H1 (cell line): Measurements from ENCODE around the gene CAT. TPM values are rescaled to one million over a fixed set of nuclear protein-coding genes. Genes with fewer than 3 reads are reported as not detected.

ENCODE experiments used
- CTCF ChIA-PET: fragments of 300-600 bp; sonication (Branson Sonifier 250); formaldehyde crosslinking; loops from one replicate; lab custom pipeline; 2021; ENCODE audit not compliant: partially characterized antibody; lab: Charles Lee
- POLR2A ChIA-PET: fragments of 300-600 bp; sonication (Branson Sonifier 250); formaldehyde crosslinking; loops from one replicate; lab custom pipeline; 2021; ENCODE audit warnings: inconsistent platforms; ENCODE audit not compliant: partially characterized antibody; lab: Charles Lee
- DNase-seq, 2 experiments: peaks; one replicate each; pipeline versions ENCODE4 v3.0.0 to v3.0.0-alpha.2; 2010 to 2022; ENCODE audit warnings: low spot score in 2 of 2, low read depth in 1 of 2, mixed read lengths in 1 of 2
- FAIRE-seq: peaks from 2 replicates; lab custom pipeline; 2011; peaks lifted over from hg19 to GRCh38; lab: Jason Lieb, UNC
- H2AFZ ChIP-seq: 2 replicates; pipeline ENCODE4 v1.8.1; 2012; ENCODE audit warnings: low read length, inconsistent platforms
- H2AK5ac ChIP-seq: 2 replicates; pipeline ENCODE4 v1.6.1; 2013; ENCODE audit warnings: low read depth, low read length
- H2BK120ac ChIP-seq: replicated peaks from 2 replicates; pipeline ENCODE3; 2013; ENCODE audit warnings: low read depth, low read length, inconsistent platforms
- H2BK12ac ChIP-seq: 2 replicates; pipeline ENCODE4 v1.6.1; 2013; ENCODE audit warnings: low read depth, low read length
- H2BK15ac ChIP-seq: 2 replicates; pipeline ENCODE4 v1.6.1; 2013; ENCODE audit warnings: low read length
- H2BK20ac ChIP-seq: 2 replicates; pipeline ENCODE4 v1.6.1; 2013; ENCODE audit warnings: low read length
- H2BK5ac ChIP-seq: 2 replicates; pipeline ENCODE4 v1.6.1; 2013; ENCODE audit warnings: low read depth, low read length
- H3K14ac ChIP-seq: 2 replicates; pipeline ENCODE4 v1.6.1; 2013; ENCODE audit warnings: inconsistent platforms; ENCODE audit not compliant: insufficient read length
- H3K18ac ChIP-seq: 2 replicates; pipeline ENCODE4 v1.6.1; 2013; ENCODE audit warnings: low read length; ENCODE audit errors: extremely low read depth
- H3K23ac ChIP-seq: 2 replicates; pipeline ENCODE4 v1.6.1; 2013; ENCODE audit warnings: inconsistent platforms; ENCODE audit not compliant: insufficient read length
- H3K23me2 ChIP-seq: 2 replicates; pipeline ENCODE4 v1.6.1; 2013; ENCODE audit warnings: low read depth, low read length
- H3K27ac ChIP-seq: 2 replicates; pipeline ENCODE4 v1.6.1; 2011; ENCODE audit warnings: low read depth, low read length, inconsistent platforms
- H3K27me3 ChIP-seq, 4 experiments: replicated peaks in 1 of 4; 1 replicate in 1 of 4; 2 replicates in 3 of 4; pipeline versions ENCODE4 v1.6.1 to v1.8.1; 2011 to 2013; ENCODE audit warnings: low read length in 3 of 4, mild to moderate bottlenecking in 3 of 4, inconsistent platforms in 2 of 4, mixed read lengths in 2 of 4, moderate library complexity in 1 of 4; ENCODE audit not compliant: control insufficient read depth in 3 of 4, insufficient read depth in 3 of 4; ENCODE audit errors: extremely low read depth in 1 of 4
- H3K36me3 ChIP-seq, 4 experiments: 2 replicates each; pipeline versions ENCODE4 v1.6.1 to v1.8.1; 2011 to 2013; ENCODE audit warnings: mild to moderate bottlenecking in 4 of 4, low read length in 3 of 4, moderate library complexity in 2 of 4, control low read depth in 1 of 4, inconsistent platforms in 1 of 4; ENCODE audit not compliant: insufficient read depth in 4 of 4, control insufficient read depth in 2 of 4
- H3K4ac ChIP-seq: replicated peaks from 2 replicates; pipeline ENCODE3; 2013; ENCODE audit warnings: low read length, low read depth, mixed read lengths, inconsistent platforms; ENCODE audit not compliant: insufficient read length
- H3K4me1 ChIP-seq, 4 experiments: replicated peaks in 1 of 4; 1 replicate in 1 of 4; 2 replicates in 3 of 4; pipeline versions ENCODE4 v1.6.1 to v1.8.1; 2011 to 2013; ENCODE audit warnings: low read length in 3 of 4, inconsistent platforms in 2 of 4, mixed read lengths in 1 of 4; ENCODE audit not compliant: insufficient read depth in 4 of 4, control insufficient read depth in 3 of 4
- H3K4me2 ChIP-seq, 2 experiments: 2 replicates each; pipeline versions ENCODE4 v1.6.1 to v1.8.1; 2011 to 2013; ENCODE audit warnings: low read depth in 2 of 2, low read length in 2 of 2, control low read depth in 1 of 2, inconsistent platforms in 1 of 2, mild to moderate bottlenecking in 1 of 2; ENCODE audit not compliant: insufficient read depth in 1 of 2
- H3K4me3 ChIP-seq, 4 experiments: fragments of 200-600, 300-600 bp in 1 of 4; sonication (generic), shearing (Covaris generic), sonication (Bioruptor Twin) in 1 of 4; 2 replicates each; pipeline versions ENCODE4 v1.5.1 to v1.8.1; 2011 to 2016; ENCODE audit warnings: low read length in 4 of 4, low read depth in 3 of 4, control low read depth in 2 of 4, inconsistent platforms in 2 of 4, mild to moderate bottlenecking in 2 of 4, mixed read lengths in 1 of 4, moderate library complexity in 1 of 4; ENCODE audit not compliant: insufficient read depth in 2 of 4; ENCODE audit errors: extremely low read depth in 1 of 4
- H3K56ac ChIP-seq: replicated peaks from 2 replicates; pipeline ENCODE3; 2013; ENCODE audit warnings: low read depth, mild to moderate bottlenecking, mixed read lengths, low read length, inconsistent platforms; ENCODE audit not compliant: insufficient read length
- H3K79me1 ChIP-seq: 2 replicates; pipeline ENCODE4 v1.6.1; 2013; ENCODE audit warnings: low read depth, low read length, control low read depth
- H3K79me2 ChIP-seq, 2 experiments: 2 replicates each; pipeline versions ENCODE4 v1.6.1 to v1.8.1; 2012 to 2013; ENCODE audit warnings: low read length in 2 of 2, mild to moderate bottlenecking in 2 of 2, inconsistent platforms in 1 of 2; ENCODE audit not compliant: insufficient read depth in 2 of 2, control insufficient read depth in 1 of 2
- H3K9ac ChIP-seq, 4 experiments: replicated peaks in 1 of 4; 1 replicate in 1 of 4; 2 replicates in 3 of 4; pipeline versions ENCODE4 v1.6.1 to v1.8.1; 2011 to 2013; ENCODE audit warnings: low read depth in 3 of 4, low read length in 3 of 4, control low read depth in 2 of 4, mild to moderate bottlenecking in 2 of 4, moderate library complexity in 2 of 4, inconsistent platforms in 1 of 4; ENCODE audit errors: extremely low read depth in 1 of 4
- H3K9me3 ChIP-seq, 2 experiments: 2 replicates each; pipeline versions ENCODE4 v1.6.1 to v1.8.1; 2012 to 2013; ENCODE audit warnings: mild to moderate bottlenecking in 2 of 2, moderate library complexity in 2 of 2, control low read depth in 1 of 2, inconsistent platforms in 1 of 2, low read depth in 1 of 2, low read length in 1 of 2, mixed read lengths in 1 of 2; ENCODE audit not compliant: insufficient read depth in 2 of 2
- H4K20me1 ChIP-seq, 2 experiments: replicated peaks in 1 of 2; 2 replicates each; pipeline versions ENCODE3 to v1.8.1; 2011 to 2013; ENCODE audit warnings: inconsistent platforms in 2 of 2, low read length in 2 of 2, mild to moderate bottlenecking in 1 of 2; ENCODE audit not compliant: insufficient read depth in 2 of 2, control insufficient read depth in 1 of 2
- H4K5ac ChIP-seq: 2 replicates; pipeline ENCODE4 v1.6.1; 2013; ENCODE audit warnings: low read length, low read depth, mixed read lengths, inconsistent platforms; ENCODE audit not compliant: insufficient read length
- H4K8ac ChIP-seq: 2 replicates; pipeline ENCODE4 v1.8.0; 2013; ENCODE audit warnings: mild to moderate bottlenecking, moderate library complexity, low read length, inconsistent platforms; ENCODE audit not compliant: insufficient read depth; ENCODE audit errors: extremely low read depth
- H4K91ac ChIP-seq: replicated peaks from 2 replicates; pipeline ENCODE3; 2013; ENCODE audit warnings: low read length, mixed read lengths, inconsistent platforms; ENCODE audit not compliant: insufficient read length
- WGBS, 2 experiments: shearing (Covaris generic) in 1 of 2; methylation state at CpG; one replicate each; pipeline versions ENCODE4 v1.1.6 to v1.1.7; 2013 to 2015; ENCODE audit warnings: low lambda C conversion rate in 2 of 2, mixed read lengths in 2 of 2, inconsistent platforms in 1 of 2, low coverage in 1 of 2, missing lambda C conversion rate in 1 of 2; ENCODE audit not compliant: insufficient replicate concordance in 2 of 2, insufficient coverage in 1 of 2, insufficient read length in 1 of 2; ENCODE audit errors: extremely low coverage in 1 of 2, missing lambda C conversion rate in 1 of 2; 5-methylcytosine and 5-hydroxymethylcytosine counted together
- polyA plus RNA-seq, 7 experiments: library from polyadenylated mRNA; depleted of rRNA in 3 of 7; stranded (reverse) in 5 of 7; unstranded in 2 of 7; fragments of >200 nt in 5 of 7; fragments of 200-250 nt in 2 of 7; gene quantifications; 1 replicate in 5 of 7; 2 replicates in 1 of 7; 4 replicates in 1 of 7; pipeline versions ENCODE4 v1.2.1 to v1.2.3, GENCODE V29; 2011 to 2013; ENCODE audit warnings: missing spikeins in 2 of 7, mixed read lengths in 2 of 7
- total RNA-seq: library from RNA; stranded (reverse); fragmentation: NEBNext Ultra II Directional; extraction: Animal tissue kit (Norgen Biotek cat#: 25700); gene quantifications from 2 replicates; pipeline ENCODE4 v1.2.1, GENCODE V29; 2021

CAT gene
- total and polyA plus RNA-seq, 2 of the 8 experiments (the other 6 are each of a cell fraction or from before 2014, with no cell fraction given): 9.6 to 15.0 TPM

- Histone ChIP-seq H2AFZ (0 out of 2 replicates have a peak overlapping the region, but pooled peaks have one; percentile 70), H3K56ac (no peak overlapping the region), H2BK120ac (no peak overlapping the region), H3K36me3 (no peaks in the 10 kb centered on the region), H3K4me2 (no peak overlapping the region), H3K4me1 (peaks cover 0 to 2% (median 0%) of the 10 kb centered on the region in 4 experiments; a peak in 1 of 7 replicates), H3K23me2 (no peaks in the 10 kb centered on the region), H2AK5ac (no peak overlapping the region), H3K9me3 (peaks cover 0 to under 1% of the 10 kb centered on the region in 2 experiments; a peak in 1 of 4 replicates), H3K4me3 (no peak overlapping the region), H3K9ac (no peak overlapping the region), H3K27me3 (no peaks in the 10 kb centered on the region), H3K14ac (no peak overlapping the region), H4K91ac (no peak overlapping the region), H3K23ac (no peak overlapping the region), H4K5ac (no peak overlapping the region), H3K79me2 (no peaks in the 10 kb centered on the region), H2BK15ac (no peak overlapping the region), H3K27ac (no peak overlapping the region), H4K8ac (no peak overlapping the region), H2BK20ac (no peak overlapping the region), H3K79me1 (no peaks in the 10 kb centered on the region), H4K20me1 (no peaks in the 10 kb centered on the region), H3K4ac (no peak overlapping the region), H2BK5ac (no peak overlapping the region), H3K18ac (no peak overlapping the region), H2BK12ac (no peak overlapping the region)
- ChIA-PET CTCF (interaction anchor here (0.9 to 3.4 kb wide), 3 partner anchors 10 to 98 kb away, joined by 4 to 11 read pairs (median 4); no protein-coding TSS in a partner anchor), POLR2A (no interaction called here)
- FAIRE-seq: no peak
- no peak for DNase-seq
- WGBS, 2 experiments: 96% methylated on average over 5 of the region's 6 CpGs; no CpG with 5 or more reads in 1 of the 2 experiments
Measured at GRCh38 chr11:34394771-34395300, 43.9 kb upstream of the CAT start.
